Vagina (tissue), 2 donors: ENCODE measurements around the gene TBX18.

Experiments used
- CTCF ChIP-seq, 3 experiments: fragments of 450-650 bp in 2 of 3; fragments of 200-600 bp in 1 of 3; sonication (generic) in 1 of 3; IDR thresholded peaks; one replicate each; pipeline ENCODE4 v1.5.1; 2017 to 2019; ENCODE audit warnings: antibody characterized with exemption in 3 of 3, mild to moderate bottlenecking in 2 of 3, moderate library complexity in 2 of 3
- POLR2A ChIP-seq, 2 donors: fragments of 450-650 bp; IDR thresholded peaks; one replicate each; pipeline ENCODE4 v1.6.1; 2017; ENCODE audit warnings: antibody characterized with exemption in 2 of 2, mild to moderate bottlenecking in 2 of 2, moderate library complexity in 2 of 2

- no peak for TF ChIP-seq CTCF (IDR thresholded peaks at IDR 0.05)
- no peak for TF ChIP-seq POLR2A (IDR thresholded peaks at IDR 0.05)
Measured at GRCh38 chr6:84669945-84670344, 94.5 kb downstream of the TBX18 start.
